Measurements from ENCODE around the gene CD276.
"Not testable (repeated sequence)": the region's sequence is repeated elsewhere in the genome, so short reads cannot be mapped to it uniquely, and the experiment has no call there.

- TF ChIP-seq CTCF, POLR2A (IDR thresholded peaks at IDR 0.05): not testable (repeated sequence)
Measured at GRCh38 chr15:73703601-73704000, 19.4 kb downstream of the CD276 start.
